Spleen (tissue), 7 donors: ENCODE results near the gene CLDN1.

ENCODE experiments used
- CTCF ChIP-seq, 11 experiments: fragments of 200-600 bp in 7 of 11; fragments of 450-650 bp in 4 of 11; sonication (generic) in 4 of 11; IDR thresholded peaks in 8 of 11; conservative IDR thresholded peaks in 3 of 11; 1 replicate in 7 of 11; 2 replicates in 4 of 11; pipeline versions ENCODE4 v1.4.0 to v1.8.0; 2016 to 2021; ENCODE audit warnings: antibody characterized with exemption in 11 of 11, inconsistent platforms in 4 of 11, mild to moderate bottlenecking in 1 of 11
- POLR2A ChIP-seq, 3 donors: fragments of 450-650 bp; IDR thresholded peaks; one replicate each; pipeline ENCODE4 v1.5.1; 2017; ENCODE audit warnings: antibody characterized with exemption in 3 of 3, mild to moderate bottlenecking in 1 of 3
- POLR2AphosphoS5 ChIP-seq, 3 donors: sonication (generic); formaldehyde crosslinking; IDR thresholded peaks; one replicate each; pipeline ENCODE4 v1.5.1; 2017; ENCODE audit warnings: antibody characterized with exemption in 3 of 3
- donor health status: DM: no; HTN: no; CAD: no; lungs with moderate emphysema.
- donor health status: DM: no; HTN: no; CAD: no.
- donor health status: DM: no; HTN: no; CAD: no.

GRCh38 chr3:190371152-190371551, 48.9 kb upstream of the CLDN1 start:
- TF ChIP-seq CTCF (IDR thresholded peaks at IDR 0.05 in 8 of 11, conservative IDR thresholded peaks at IDR 0.05 in 3 of 11) (no peak), POLR2A (IDR thresholded peaks at IDR 0.05) (no peak), POLR2AphosphoS5 (IDR thresholded peaks at IDR 0.05) (no peak)
